Sigmoid colon (tissue), 4 donors: ENCODE measurements around the gene KAT8.

ENCODE experiments used
- EP300 ChIP-seq, 4 donors: sonication (generic); formaldehyde crosslinking; IDR thresholded peaks; one replicate each; pipeline ENCODE4 v1.6.1; 2017; ENCODE audit warnings: antibody characterized with exemption in 4 of 4
- TF ChIP-seq, protein P1 (sequence below), 4 experiments: fragments of 450-650 bp in 3 of 4; fragments of 200-600 bp in 1 of 4; IDR thresholded peaks; one replicate each; pipeline ENCODE4 v1.5.1; 2016 to 2019; ENCODE audit warnings: antibody characterized with exemption in 4 of 4, mild to moderate bottlenecking in 3 of 4, moderate library complexity in 2 of 4

DNA sequence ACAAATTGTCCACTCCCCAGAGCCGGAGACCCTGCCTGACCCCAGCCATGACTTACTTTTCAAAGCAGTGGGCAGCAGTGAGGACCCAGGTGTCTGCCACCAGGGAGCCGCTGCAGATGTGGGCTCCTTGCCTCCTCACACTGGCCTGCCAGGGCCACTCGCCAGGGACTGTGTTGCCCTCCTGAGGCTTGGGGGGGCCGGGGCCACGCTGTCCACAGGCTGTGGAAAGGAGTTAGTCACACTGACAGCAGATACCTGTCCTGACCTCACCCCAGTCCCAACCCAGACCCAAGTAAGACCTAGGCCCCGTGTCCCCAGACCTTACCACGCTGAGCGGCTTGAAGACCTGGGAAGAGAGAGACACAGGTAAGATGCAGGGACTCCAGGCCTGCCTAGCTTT is 30.0 kb upstream of the KAT8 start:
- TF ChIP-seq, protein P1, sequence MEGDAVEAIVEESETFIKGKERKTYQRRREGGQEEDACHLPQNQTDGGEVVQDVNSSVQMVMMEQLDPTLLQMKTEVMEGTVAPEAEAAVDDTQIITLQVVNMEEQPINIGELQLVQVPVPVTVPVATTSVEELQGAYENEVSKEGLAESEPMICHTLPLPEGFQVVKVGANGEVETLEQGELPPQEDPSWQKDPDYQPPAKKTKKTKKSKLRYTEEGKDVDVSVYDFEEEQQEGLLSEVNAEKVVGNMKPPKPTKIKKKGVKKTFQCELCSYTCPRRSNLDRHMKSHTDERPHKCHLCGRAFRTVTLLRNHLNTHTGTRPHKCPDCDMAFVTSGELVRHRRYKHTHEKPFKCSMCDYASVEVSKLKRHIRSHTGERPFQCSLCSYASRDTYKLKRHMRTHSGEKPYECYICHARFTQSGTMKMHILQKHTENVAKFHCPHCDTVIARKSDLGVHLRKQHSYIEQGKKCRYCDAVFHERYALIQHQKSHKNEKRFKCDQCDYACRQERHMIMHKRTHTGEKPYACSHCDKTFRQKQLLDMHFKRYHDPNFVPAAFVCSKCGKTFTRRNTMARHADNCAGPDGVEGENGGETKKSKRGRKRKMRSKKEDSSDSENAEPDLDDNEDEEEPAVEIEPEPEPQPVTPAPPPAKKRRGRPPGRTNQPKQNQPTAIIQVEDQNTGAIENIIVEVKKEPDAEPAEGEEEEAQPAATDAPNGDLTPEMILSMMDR (IDR thresholded peaks at IDR 0.05), result no peak
- TF ChIP-seq EP300 (IDR thresholded peaks at IDR 0.05), result no peak
